Endothelial cell of hepatic sinusoid (primary cell): ENCODE measurements around the gene ABCB6.
"Not testable (repeated sequence)": the region's sequence is repeated elsewhere in the genome, so short reads cannot be mapped to it uniquely, and the experiment has no call there.

Experiments
- in situ Hi-C: cut with HindIII; loops from 2 replicates; pipeline ENCODE4 v1.10.0; 2017; ENCODE audit warnings: low sequenced_read_pairs

ABCB6 gene

GRCh38 chr2:219215871-219216534 is 2.8 kb downstream of the ABCB6 start:
- in situ Hi-C loops, result no loop called here

GRCh38 chr2:219214786-219215185 is 4.0 kb downstream of the ABCB6 start:
- in situ Hi-C loops, result no loop called here

- in situ Hi-C loops, result no loop called here
Measured at GRCh38 chr2:219214141-219214540, 4.6 kb downstream of the ABCB6 start.

DNA sequence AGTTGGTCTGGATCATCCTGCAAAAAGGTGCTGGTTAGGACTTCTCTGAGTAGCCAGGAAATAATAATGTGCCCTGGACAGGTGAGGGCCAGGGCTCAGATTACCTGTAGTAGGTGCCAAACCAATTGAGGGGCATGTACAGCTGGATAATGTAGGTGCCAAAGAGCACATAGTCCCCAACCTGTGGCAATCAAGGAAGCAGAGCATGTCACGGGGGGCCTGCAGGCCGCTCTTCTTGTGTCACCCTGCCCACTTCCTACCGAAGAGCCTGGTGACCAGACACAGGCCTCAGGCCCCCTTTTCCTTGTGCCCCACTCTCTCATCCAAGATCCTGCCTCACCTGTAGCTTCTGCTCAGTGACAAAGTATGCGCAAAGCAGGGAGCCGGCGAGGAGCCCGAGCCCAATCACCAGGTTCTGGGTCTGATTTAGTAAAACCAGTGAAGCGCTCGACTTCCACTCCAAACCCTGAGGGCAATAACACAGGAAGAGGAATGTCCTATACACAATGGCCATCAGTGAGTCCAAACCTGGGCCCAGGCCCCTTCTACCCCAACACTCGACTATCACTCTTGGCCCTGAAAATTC is 5.2 kb downstream of the ABCB6 start:
- in situ Hi-C loops, result no loop called here

- in situ Hi-C loops, result no loop called here
Measured at GRCh38 chr2:219213026-219213415, 5.7 kb downstream of the ABCB6 start.

DNA sequence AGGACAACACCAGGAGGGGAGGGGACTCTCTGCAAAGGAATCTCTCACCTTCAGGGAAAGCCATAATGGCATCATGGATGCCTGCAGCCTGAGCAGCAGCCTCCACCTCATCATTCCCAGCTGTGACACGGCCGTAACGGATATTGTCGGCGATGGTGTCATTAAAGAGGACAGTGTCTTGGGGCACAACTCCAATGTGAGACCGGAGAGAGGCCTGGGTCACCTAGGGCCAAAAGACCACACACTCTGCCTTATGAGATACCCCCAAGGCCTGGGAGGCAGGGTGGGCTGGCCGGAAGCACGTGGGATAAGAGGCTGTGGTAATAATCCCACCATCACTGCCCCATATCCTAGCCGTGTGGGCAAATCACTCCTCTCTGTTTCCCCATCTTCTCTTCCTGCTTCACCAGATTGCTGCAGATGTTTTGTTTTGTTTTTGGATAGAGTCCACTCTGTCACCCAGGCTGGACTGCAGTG is 7.8 kb downstream of the ABCB6 start:
- in situ Hi-C loops, result no loop called here

DNA sequence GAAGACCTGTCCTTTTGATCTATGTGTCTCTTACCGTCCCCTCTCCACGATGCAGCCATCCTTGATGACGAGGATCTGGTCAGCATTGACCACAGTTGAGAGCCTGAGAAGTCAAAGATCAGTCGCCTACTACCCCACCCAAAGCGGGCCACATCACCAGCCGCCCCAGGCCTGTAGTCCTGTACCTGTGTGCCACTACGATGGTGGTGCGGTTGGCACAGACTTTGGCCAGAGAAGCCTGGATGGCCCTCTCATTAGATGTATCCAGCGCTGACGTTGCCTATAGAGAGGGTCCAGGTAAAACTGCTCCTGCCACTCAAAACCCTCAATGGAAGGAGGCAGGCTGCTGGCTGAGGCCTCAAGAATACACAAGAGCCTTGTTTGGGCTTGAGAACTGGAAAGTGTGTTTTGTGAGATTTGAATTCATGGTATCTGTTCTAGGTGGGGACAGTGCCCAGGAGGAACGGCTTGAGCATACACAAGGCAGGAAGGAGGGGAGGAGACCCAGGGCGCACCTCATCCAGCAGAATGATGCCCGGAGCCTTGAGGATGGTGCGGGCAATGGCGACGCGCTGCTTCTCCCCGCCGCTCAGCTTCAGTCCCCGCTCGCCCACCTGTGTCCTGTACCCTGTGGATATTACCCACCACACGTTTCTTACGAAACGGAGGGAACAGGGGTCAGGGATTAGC is 8.4 kb downstream of the ABCB6 start:
- in situ Hi-C loops, result no loop called here

DNA sequence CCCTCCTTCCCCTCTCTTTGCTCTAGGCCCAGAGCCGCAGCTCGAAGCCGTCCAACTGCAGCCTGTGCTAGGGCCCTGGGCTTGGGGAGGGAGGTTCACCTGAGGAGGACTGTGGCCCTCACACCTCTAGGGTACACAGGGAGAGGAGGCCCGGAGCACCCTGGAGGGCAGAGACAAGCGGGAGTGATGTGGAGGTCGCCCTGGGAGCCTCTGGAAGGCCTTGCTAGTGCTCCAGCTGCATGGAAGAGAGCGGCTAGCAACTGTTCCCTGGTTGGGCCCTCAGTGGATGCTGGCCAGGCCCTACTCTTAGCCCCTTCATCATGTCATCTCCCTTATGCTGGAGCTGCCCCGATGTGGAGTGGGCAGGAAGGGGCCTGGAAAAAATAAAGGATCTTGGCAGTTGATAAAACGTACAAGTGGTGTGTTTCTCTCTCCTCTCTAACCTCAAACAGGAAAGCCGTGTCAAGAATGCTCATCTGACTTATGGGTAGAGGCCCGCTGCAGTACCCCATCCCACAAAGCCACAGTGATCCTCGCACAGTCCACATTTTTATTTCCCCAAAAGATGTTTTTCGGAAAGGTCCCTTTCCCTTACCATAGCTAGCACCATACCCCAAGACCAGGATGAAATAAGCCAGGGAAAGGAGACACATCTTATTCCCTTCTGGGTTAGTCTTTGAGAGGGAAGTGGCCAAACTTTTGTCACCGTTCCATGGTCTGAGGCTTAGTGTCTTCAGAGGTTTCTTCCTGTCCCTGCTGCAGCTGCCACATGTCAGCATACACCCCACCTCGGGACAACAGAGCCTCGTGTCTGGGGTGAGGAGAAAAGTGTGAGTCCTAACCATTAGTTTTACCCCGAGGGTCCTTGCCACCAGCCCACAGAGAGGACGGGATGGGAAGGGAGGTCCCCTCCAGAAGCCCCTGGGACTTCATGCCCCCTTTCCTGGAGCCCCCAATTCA is 9.2 kb downstream of the ABCB6 start:
- in situ Hi-C loops, result no loop called here

DNA sequence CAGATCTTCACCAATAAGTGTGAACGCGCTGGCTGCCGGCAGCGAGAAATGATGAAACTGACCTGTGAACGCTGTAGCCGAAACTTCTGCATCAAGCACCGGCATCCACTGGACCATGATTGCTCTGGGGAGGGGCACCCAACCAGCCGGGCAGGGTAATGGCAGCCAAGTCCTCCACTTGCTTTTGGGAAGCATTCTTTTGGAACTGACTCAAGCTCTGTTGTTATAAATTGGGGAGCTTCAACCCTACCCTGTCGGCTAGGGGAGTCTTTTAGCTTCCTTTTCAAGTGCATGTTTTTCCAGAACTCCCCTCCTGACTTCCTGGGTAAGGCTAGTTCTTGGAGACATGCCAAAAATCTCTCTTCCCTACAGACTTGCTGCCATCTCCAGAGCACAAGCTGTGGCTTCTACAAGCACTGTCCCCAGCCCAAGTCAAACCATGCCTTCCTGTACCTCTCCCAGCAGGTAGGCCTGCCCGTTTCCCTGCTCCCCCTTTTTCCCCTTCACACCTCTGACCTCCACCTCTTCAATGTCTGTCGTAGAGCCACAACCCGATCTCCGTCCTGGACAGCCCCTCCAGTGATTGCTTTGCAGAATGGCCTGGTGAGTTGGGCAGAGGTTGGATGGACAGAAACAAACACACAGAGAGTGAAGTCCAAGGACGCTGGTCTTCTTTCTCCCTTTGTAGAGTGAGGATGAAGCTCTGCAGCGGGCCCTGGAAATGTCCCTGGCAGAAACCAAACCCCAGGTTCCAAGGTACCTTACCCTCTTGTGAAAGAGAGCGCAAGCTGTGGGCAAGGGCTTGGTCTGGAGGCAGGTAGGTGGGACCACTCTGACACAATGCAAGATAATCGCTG is 10.6 kb downstream of the ABCB6 start:
- in situ Hi-C loops, result no loop called here

- in situ Hi-C loops, result no loop called here
Measured at GRCh38 chr2:219207134-219207883, 11.4 kb downstream of the ABCB6 start.

DNA sequence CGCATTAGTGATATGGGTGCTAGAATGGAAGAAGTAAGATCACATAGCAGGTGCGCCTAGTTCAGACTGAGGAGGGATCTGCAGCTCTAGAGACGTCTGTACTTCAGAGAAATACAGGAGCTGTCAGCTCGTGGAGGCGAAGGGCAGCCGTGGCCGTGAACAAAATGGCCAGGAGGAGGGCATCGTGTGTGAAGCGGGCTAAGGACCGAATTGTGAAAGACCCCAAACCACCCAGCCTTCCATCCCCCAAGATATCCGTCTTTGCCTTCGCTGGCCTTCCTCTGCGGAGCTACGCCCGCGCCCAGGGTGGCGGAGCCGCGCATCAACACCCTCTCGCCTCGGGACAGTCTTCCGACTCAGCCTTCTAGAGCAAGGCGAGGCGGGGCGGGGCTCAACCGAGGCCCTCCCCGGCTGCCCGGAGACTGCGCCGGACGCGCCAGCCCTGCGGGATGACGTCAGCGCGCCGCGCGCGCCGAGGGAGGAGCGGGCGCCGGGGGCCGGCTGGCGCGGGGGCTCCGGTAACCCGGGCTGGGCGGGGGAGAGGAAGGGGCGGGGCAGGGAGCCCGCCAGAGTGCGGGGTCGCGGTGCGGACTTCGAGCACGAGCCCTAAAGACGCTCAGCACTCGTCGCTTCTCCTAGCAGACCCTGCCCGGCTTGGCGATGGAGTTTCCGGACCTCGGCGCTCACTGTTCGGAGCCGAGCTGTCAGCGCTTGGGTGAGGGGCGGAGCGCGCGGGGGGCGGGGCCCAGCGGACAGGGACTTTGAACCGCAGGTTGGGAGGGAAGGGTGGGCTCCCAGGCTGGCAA is 12.2 kb downstream of the ABCB6 start, which contains the start of gene ZFAND2B:
TSS of gene ZFAND2B (plus strand) at position 455 of the 806 bp plus-strand sequence. CDS start at position 661, 206 bp downstream.
- in situ Hi-C loops, result no loop called here

DNA sequence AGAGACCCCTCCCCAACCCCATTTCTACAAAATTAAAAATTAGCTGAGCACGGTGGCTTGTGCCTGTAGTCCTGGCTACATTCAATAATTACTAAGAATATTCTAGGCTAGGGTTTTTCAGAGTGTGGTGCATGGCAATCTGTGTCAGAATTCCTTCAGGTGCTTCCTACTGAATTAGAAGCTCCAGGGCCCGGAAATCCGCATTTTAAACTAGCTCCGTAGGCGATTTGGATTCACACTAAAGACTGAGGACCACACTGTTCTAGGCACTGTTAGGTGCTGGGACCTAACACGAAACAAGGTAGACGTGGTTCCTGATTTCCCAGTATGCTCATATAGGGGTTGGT is 12.8 kb downstream of the ABCB6 start:
- in situ Hi-C loops, result no loop called here

- in situ Hi-C loops, result no loop called here
Measured at GRCh38 chr2:219205165-219205538, 13.6 kb downstream of the ABCB6 start.

- in situ Hi-C loops, result no loop called here
Measured at GRCh38 chr2:219204425-219205164, 14.2 kb downstream of the ABCB6 start.

GRCh38 chr2:219201331-219201730 is 17.4 kb downstream of the ABCB6 start:
- in situ Hi-C loops, result not testable (repeated sequence)

DNA sequence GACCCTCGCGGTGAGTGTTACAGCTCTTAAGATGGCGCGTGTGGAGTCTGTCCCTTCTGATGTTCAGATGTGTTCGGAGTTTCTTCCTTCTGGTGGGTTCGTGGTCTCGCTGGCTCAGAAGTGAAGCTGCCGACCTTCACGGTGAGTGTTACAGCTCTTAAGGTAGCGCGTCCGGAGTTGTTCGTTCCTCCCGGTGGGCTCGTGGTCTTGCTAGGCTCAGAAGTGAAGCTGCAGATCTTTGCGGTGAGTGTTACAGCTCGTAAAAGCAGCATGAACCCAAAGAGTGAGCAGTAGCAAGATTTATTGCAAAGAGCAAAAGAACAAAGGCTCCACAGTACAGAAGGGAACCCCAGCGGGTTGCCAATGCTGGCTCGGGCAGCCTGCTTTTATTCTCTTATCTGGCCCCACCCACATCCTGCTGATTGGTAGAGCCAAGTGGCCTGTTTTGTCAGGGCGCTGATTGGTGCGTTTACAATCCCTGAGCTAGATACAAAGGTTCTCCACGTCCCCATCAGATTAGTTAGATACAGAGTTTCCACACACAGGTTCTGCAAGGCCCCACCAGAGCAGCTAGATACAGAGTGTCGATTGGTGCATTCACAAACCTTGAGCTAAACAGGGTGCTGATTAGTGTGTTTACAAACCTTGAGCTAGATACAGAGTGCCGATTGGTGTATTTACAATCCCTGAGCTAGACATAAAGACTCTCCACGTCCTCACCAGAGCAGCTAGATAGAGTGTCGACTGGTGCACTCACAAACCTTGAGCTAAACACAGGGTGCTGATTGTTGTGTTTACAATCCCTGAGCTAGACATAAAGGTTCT is 18.0 kb downstream of the ABCB6 start:
- in situ Hi-C loops, result not testable (repeated sequence)
